Duodenal mucosa (tissue), 2 donors: ENCODE data around the gene MBD3L3.

Experiments
- H3K27ac ChIP-seq: one replicate; pipeline ENCODE4 v1.7.0; 2013; ENCODE audit warnings: low read depth, low read length
- H3K27me3 ChIP-seq, 2 donors: one replicate each; pipeline ENCODE4 v1.7.0; 2013; ENCODE audit warnings: low read length in 2 of 2, control low read depth in 1 of 2; ENCODE audit not compliant: insufficient read depth in 2 of 2, control insufficient read depth in 1 of 2
- H3K36me3 ChIP-seq, 2 donors: one replicate each; pipeline ENCODE4 v1.7.0; 2013; ENCODE audit warnings: low read length in 2 of 2, control low read depth in 1 of 2; ENCODE audit not compliant: insufficient read depth in 2 of 2, control insufficient read depth in 1 of 2
- H3K4me1 ChIP-seq, 2 donors: one replicate each; pipeline ENCODE4 v1.7.0; 2013; ENCODE audit warnings: low read length in 2 of 2, control low read depth in 1 of 2; ENCODE audit not compliant: insufficient read depth in 2 of 2, control insufficient read depth in 1 of 2
- H3K4me3 ChIP-seq, 2 donors: one replicate each; pipeline ENCODE4 v1.7.0; 2013; ENCODE audit warnings: low read length in 2 of 2, low read depth in 1 of 2
- H3K9ac ChIP-seq, 2 donors: one replicate each; pipeline ENCODE4 v1.7.0; 2013; ENCODE audit warnings: low read length in 2 of 2, low read depth in 1 of 2
- H3K9me3 ChIP-seq, 2 donors: one replicate each; pipeline ENCODE4 v1.7.0; 2013; ENCODE audit warnings: low read length in 2 of 2, control low read depth in 1 of 2; ENCODE audit not compliant: control insufficient read depth in 1 of 2

Gene MBD3L3

GRCh38 chr19:7083076-7083956 is 24.8 kb upstream of the MBD3L3 start:
- H3K4me1 ChIP-seq: no peaks in the 10 kb centered on the region
- H3K9ac ChIP-seq: no peak overlapping the region
- H3K36me3 ChIP-seq: peaks cover 59 to 67% of the 10 kb centered on the region in 2 donors
- H3K4me3 ChIP-seq: peak overlapping the region; percentile 33 to 48
- peaks cover 81 to 93% of the 10 kb centered on the region in 2 donors for H3K9me3 ChIP-seq
- no peak overlapping the region for H3K27ac ChIP-seq
- H3K27me3 ChIP-seq: no peaks in the 10 kb centered on the region

- H3K27ac ChIP-seq: no peak overlapping the region
- no peaks in the 10 kb centered on the region for H3K27me3 ChIP-seq
- H3K9me3 ChIP-seq: peaks cover 57% of the 10 kb centered on the region in 2 donors
- H3K36me3 ChIP-seq: peaks cover 84 to 97% of the 10 kb centered on the region in 2 donors
- no peak overlapping the region for H3K9ac ChIP-seq
- no peak overlapping the region for H3K4me3 ChIP-seq
- H3K4me1 ChIP-seq: no peaks in the 10 kb centered on the region
These were observed 19.5 kb upstream of the MBD3L3 start for GRCh38 chr19:7078008-7078407.

- Histone ChIP-seq H3K27ac (no peak overlapping the region), H3K9ac (no peak overlapping the region), H3K4me1 (no peaks in the 10 kb centered on the region), H3K9me3 (peaks cover 38 to 39% of the 10 kb centered on the region in 2 donors), H3K4me3 (no peak overlapping the region), H3K27me3 (no peaks in the 10 kb centered on the region), H3K36me3 (peaks cover 73 to 91% of the 10 kb centered on the region in 2 donors)
These were observed 17.7 kb upstream of the MBD3L3 start for GRCh38 chr19:7076151-7076550.

- Histone ChIP-seq H3K36me3 (peaks cover 60 to 77% of the 10 kb centered on the region in 2 donors), H3K27me3 (no peaks in the 10 kb centered on the region), H3K9me3 (peaks cover 25% of the 10 kb centered on the region in 2 donors), H3K4me1 (peaks cover 7 to 8% of the 10 kb centered on the region in 2 donors), H3K4me3 (no peak overlapping the region), H3K9ac (no peak overlapping the region), H3K27ac (no peak overlapping the region)
These were observed 16.3 kb upstream of the MBD3L3 start for GRCh38 chr19:7074705-7075282.

- Histone ChIP-seq H3K9ac (no peak overlapping the region), H3K36me3 (peaks cover 43 to 55% of the 10 kb centered on the region in 2 donors), H3K27me3 (no peaks in the 10 kb centered on the region), H3K9me3 (peaks cover 5 to 14% of the 10 kb centered on the region in 2 donors), H3K4me3 (no peak overlapping the region), H3K4me1 (peaks cover 7 to 8% of the 10 kb centered on the region in 2 donors), H3K27ac (no peak overlapping the region)
These were observed 14.1 kb upstream of the MBD3L3 start for GRCh38 chr19:7072541-7072940.

GRCh38 chr19:7069904-7070226 is 11.4 kb upstream of the MBD3L3 start:
- peak overlapping the region; percentile 85 for H3K27ac ChIP-seq
- H3K9me3 ChIP-seq: peaks cover 0 to 2% of the 10 kb centered on the region in 2 donors
- peaks cover 19 to 28% of the 10 kb centered on the region in 2 donors for H3K36me3 ChIP-seq
- no peaks in the 10 kb centered on the region for H3K27me3 ChIP-seq
- peak overlapping the region; percentile 73 to 82 for H3K9ac ChIP-seq
- peak overlapping the region; percentile 90 to 100 for H3K4me3 ChIP-seq
- H3K4me1 ChIP-seq: peaks cover 7 to 8% of the 10 kb centered on the region in 2 donors

- Histone ChIP-seq H3K9ac (peak within 1 kb of the TSS; percentile 73 to 82), H3K27me3 (no peaks in the 10 kb centered on the region), H3K27ac (peak within 1 kb of the TSS; percentile 85), H3K36me3 (peaks cover 14 to 22% of the 10 kb centered on the region in 2 donors), H3K9me3 (no peaks in the 10 kb centered on the region), H3K4me1 (peaks cover 7 to 8% of the 10 kb centered on the region in 2 donors), H3K4me3 (peak within 1 kb of the TSS; percentile 90 to 100)
These were observed 10.8 kb upstream of the MBD3L3 start, which contains the start of gene ZNF557 for GRCh38 chr19:7069042-7069903. Gene ZNF557 (plus strand): TSS chr19:7069703. CDS start chr19:7075075, 5,372 bp downstream.

- Histone ChIP-seq H3K36me3 (peaks cover 10 to 18% of the 10 kb centered on the region in 2 donors), H3K27ac (no peak overlapping the region), H3K9me3 (no peaks in the 10 kb centered on the region), H3K4me3 (peak overlapping the region; percentile 40 to 50), H3K27me3 (no peaks in the 10 kb centered on the region), H3K4me1 (peaks cover 7 to 8% of the 10 kb centered on the region in 2 donors), H3K9ac (no peak overlapping the region)
These were observed 10.1 kb upstream of the MBD3L3 start for GRCh38 chr19:7068599-7068998.

GRCh38 chr19:7067716-7068115 is 9.2 kb upstream of the MBD3L3 start:
- Histone ChIP-seq H3K9me3 (no peaks in the 10 kb centered on the region), H3K4me3 (no peak overlapping the region), H3K4me1 (peaks cover 7 to 8% of the 10 kb centered on the region in 2 donors), H3K27me3 (no peaks in the 10 kb centered on the region), H3K27ac (no peak overlapping the region), H3K9ac (no peak overlapping the region), H3K36me3 (peaks cover 5 to 9% of the 10 kb centered on the region in 2 donors)
